Right lobe of liver (tissue), 6 donors: ENCODE data around the gene RAP1GAP2. TPM values are rescaled to one million over a fixed set of nuclear protein-coding genes. Genes with fewer than 3 reads are reported as not detected.
A peak's percentile ranks its signal among the peaks of the same experiment; 100 is the strongest.

Source experiments
- ATAC-seq, 4 donors: fragments of 200-7000 bp; cut with Tn5 transposase; one replicate each; pipeline ENCODE4 v1.9.1; 2020; ENCODE audit warnings: mild to moderate bottlenecking in 4 of 4, moderate library complexity in 4 of 4
- DNase-seq, 3 donors: peaks; one replicate each; pipeline ENCODE4 v3.0.0-alpha.2; 2020
- H3K27ac ChIP-seq, 3 donors: fragments of 200-600 bp; one replicate each; pipeline ENCODE4 v1.8.0; 2022
- H3K27me3 ChIP-seq, 2 donors: fragments of 200-600 bp; one replicate each; pipeline ENCODE4 v1.8.0; 2022
- H3K36me3 ChIP-seq, 4 donors: fragments of 200-600 bp; sonication (generic) in 1 of 4; one replicate each; pipeline versions ENCODE4 v1.5.1 to v1.8.0; 2017 to 2022; ENCODE audit warnings: control low read depth in 1 of 4
- H3K4me1 ChIP-seq, 4 donors: fragments of 200-600 bp; sonication (generic) in 1 of 4; one replicate each; pipeline versions ENCODE4 v1.5.1 to v1.8.0; 2017 to 2022; ENCODE audit warnings: control low read depth in 1 of 4
- H3K4me3 ChIP-seq, 3 donors: fragments of 200-600 bp; one replicate each; pipeline ENCODE4 v1.8.0; 2022
- H3K9me3 ChIP-seq, 4 donors: fragments of 200-600 bp; sonication (generic) in 1 of 4; one replicate each; pipeline versions ENCODE4 v1.5.1 to v1.8.0; 2017 to 2022; ENCODE audit warnings: control low read depth in 1 of 4
- POLR2A ChIP-seq: fragments of 450-650 bp; IDR thresholded peaks from one replicate; pipeline ENCODE4 v1.6.1; 2017; ENCODE audit warnings: antibody characterized with exemption, mild to moderate bottlenecking
- WGBS: methylation state at CpG from one replicate; pipeline ENCODE4 v1.1.6; 2018; ENCODE audit warnings: low coverage, low lambda C conversion rate; ENCODE audit not compliant: insufficient coverage; ENCODE audit errors: missing lambda C conversion rate; 5-methylcytosine and 5-hydroxymethylcytosine counted together
- intact Hi-C, 2 donors: fragments of 100-400 bp; cut with DNase I; formaldehyde crosslinking; loops; one replicate each; pipeline versions ENCODE4 v1.11.2 to v1.14.1; 2022
- total RNA-seq, 6 experiments: library from RNA; depleted of rRNA in 2 of 6; stranded (reverse); fragments of >200 nt in 2 of 6; fragmentation: NEBNext Ultra II Directional in 3 of 6; extraction: Animal tissue kit (Norgen Biotek cat#: 25700) in 3 of 6; gene quantifications; one replicate each; pipeline versions ENCODE4 v1.1.0 to v1.2.4, GENCODE V29; 2016 to 2023
- TF ChIP-seq, protein P1 (sequence below), 4 donors: fragments of 200-600 bp in 3 of 4; fragments of 450-650 bp in 1 of 4; IDR thresholded peaks; one replicate each; pipeline versions ENCODE4 v1.5.1 to v1.8.0; 2016 to 2022; ENCODE audit warnings: antibody characterized with exemption in 4 of 4, mild to moderate bottlenecking in 2 of 4
- donor health status: DM: no; HTN: yes; CAD: no.
- donor health status: DM: no; HTN: no; CAD: no.
- donor health status: DM: no; HTN: no; CAD: no.
- donor health status: DM: no; HTN: yes; CAD: no.
- donor health status: DM: no; HTN: yes; CAD: no.

Gene RAP1GAP2
- total RNA-seq, 6 experiments from 2014 or later = 1.0 to 3.8 (median 1.8) TPM

DNA sequence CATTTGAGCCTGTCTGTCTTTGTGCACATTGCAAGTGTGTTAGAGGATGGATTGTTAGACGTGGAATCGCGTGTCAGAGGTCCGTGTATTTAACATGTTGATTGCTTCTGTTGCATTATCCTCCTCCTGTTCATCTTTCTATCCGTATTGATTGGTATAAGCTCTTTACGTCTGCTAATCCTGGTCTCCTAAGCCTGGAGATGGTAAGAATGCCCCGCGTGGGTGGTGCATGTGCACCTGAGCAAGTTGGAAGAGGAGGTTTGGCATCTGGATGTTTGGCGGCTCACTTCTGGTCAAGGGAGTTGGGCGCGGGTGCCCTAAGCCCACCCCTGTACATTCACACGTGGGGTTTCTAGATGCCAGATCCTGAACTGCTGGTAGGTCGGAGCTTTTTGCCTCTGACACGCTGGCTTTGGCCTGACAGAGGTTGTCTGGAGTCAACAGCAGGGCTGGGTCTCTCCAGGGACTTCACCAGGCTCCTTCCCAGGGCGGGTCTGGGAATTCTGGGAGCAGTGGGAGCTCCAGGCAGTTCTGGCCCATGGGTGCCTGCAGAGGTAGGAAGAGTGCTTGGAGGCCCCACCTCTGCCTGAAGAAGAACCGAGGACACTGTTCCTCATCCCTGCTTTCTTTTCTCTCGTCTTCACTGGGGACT, 159.8 kb downstream of the RAP1GAP2 start:
- no peak for TF ChIP-seq POLR2A
- TF ChIP-seq, protein P1, sequence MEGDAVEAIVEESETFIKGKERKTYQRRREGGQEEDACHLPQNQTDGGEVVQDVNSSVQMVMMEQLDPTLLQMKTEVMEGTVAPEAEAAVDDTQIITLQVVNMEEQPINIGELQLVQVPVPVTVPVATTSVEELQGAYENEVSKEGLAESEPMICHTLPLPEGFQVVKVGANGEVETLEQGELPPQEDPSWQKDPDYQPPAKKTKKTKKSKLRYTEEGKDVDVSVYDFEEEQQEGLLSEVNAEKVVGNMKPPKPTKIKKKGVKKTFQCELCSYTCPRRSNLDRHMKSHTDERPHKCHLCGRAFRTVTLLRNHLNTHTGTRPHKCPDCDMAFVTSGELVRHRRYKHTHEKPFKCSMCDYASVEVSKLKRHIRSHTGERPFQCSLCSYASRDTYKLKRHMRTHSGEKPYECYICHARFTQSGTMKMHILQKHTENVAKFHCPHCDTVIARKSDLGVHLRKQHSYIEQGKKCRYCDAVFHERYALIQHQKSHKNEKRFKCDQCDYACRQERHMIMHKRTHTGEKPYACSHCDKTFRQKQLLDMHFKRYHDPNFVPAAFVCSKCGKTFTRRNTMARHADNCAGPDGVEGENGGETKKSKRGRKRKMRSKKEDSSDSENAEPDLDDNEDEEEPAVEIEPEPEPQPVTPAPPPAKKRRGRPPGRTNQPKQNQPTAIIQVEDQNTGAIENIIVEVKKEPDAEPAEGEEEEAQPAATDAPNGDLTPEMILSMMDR (IDR thresholded peaks at IDR 0.05) = no peak
- intact Hi-C loops = no loop called here
- no peak for ATAC-seq
- Histone ChIP-seq H3K9me3 (no peaks in the 10 kb centered on the region), H3K4me3 (no peak overlapping the region), H3K36me3 (no peaks in the 10 kb centered on the region), H3K27ac (no peak overlapping the region), H3K27me3 (no peaks in the 10 kb centered on the region), H3K4me1 (no peaks in the 10 kb centered on the region)
- DNase-seq = peak in 1 of 3 donors; percentile 37
- 70% methylated on average over 9 of the region's 17 CpGs for WGBS

DNA sequence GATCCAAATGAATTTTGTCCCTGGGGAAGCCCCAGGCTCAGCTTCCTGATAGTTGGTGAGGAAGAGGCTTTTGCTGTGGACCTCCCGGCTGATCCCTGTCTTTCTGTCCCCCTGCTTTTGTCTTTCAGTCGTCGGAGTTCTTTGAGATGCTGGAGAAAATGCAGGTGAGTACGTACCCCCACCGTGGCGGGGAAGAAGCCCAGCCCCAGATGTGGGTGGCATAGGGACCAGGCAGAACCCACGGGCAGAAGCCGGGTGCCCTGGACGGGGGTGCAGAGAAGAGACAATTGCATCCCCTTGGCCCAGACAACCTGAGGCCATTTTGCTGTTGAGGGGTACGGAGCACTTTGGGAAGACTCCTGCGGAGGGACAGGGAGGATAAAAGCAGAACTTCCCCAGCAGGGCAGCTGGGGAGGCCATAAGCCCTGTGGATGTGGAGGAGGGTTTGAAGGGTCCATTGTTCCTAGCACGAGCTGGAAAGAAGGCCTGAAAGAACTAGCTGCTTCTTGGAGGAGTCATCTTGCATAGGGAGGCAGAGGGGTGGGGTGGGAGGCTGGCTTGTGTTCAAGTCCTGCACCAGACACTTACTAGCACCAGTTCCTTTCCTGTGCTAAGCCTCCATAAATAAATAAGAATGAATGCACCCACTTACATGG, 161.5 kb downstream of the RAP1GAP2 start:
- no peak for TF ChIP-seq POLR2A
- TF ChIP-seq, protein P1 (IDR thresholded peaks at IDR 0.05) = no peak
- H3K4me1 ChIP-seq = no peaks in the 10 kb centered on the region
- no peaks in the 10 kb centered on the region for H3K27me3 ChIP-seq
- no peak overlapping the region for H3K4me3 ChIP-seq
- ATAC-seq (no peak), DNase-seq (peak in 1 of 3 donors; percentile 23)
- intact Hi-C loops = no loop called here
- H3K27ac ChIP-seq = no peak overlapping the region
- H3K9me3 ChIP-seq = no peaks in the 10 kb centered on the region
- H3K36me3 ChIP-seq = no peaks in the 10 kb centered on the region
- WGBS = 91% methylated on average over 7 of the region's 12 CpGs

DNA sequence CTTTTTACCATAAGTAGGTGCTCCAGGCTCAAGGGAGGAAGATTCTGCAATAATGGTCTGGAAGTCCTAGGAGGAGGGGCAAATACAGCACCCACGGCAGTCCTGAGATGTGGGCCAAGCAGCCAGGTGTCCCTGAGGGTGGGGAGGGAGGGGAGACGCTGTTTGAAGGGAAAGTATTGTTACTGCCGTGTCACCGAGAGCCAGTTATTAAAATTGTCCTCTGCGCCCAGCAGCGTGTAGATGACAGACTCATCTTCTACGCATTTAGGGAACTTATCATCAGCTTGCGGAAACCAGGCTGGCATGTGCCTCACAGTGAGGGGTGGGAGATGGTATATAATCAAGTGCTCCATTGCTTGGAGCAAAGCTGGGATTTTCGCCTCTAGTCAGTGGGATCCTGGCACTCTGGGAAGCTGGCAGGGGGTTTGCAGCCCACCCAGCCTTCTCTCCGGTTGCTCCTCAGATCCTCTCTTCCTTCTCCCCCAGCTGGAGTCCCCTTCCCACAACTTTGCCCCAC, 162.5 kb downstream of the RAP1GAP2 start:
- DNase-seq (peak in 1 of 3 donors; percentile 19), ATAC-seq (no peak)
- TF ChIP-seq, protein P1 (IDR thresholded peaks at IDR 0.05) = no peak
- no peak for TF ChIP-seq POLR2A
- intact Hi-C loops = no loop called here
- no peaks in the 10 kb centered on the region for H3K4me1 ChIP-seq
- no peak overlapping the region for H3K27ac ChIP-seq
- WGBS = 84% methylated on average over 7 of the region's 10 CpGs
- no peak overlapping the region for H3K4me3 ChIP-seq
- H3K9me3 ChIP-seq = no peaks in the 10 kb centered on the region
- H3K27me3 ChIP-seq = no peaks in the 10 kb centered on the region
- H3K36me3 ChIP-seq = no peaks in the 10 kb centered on the region

DNA sequence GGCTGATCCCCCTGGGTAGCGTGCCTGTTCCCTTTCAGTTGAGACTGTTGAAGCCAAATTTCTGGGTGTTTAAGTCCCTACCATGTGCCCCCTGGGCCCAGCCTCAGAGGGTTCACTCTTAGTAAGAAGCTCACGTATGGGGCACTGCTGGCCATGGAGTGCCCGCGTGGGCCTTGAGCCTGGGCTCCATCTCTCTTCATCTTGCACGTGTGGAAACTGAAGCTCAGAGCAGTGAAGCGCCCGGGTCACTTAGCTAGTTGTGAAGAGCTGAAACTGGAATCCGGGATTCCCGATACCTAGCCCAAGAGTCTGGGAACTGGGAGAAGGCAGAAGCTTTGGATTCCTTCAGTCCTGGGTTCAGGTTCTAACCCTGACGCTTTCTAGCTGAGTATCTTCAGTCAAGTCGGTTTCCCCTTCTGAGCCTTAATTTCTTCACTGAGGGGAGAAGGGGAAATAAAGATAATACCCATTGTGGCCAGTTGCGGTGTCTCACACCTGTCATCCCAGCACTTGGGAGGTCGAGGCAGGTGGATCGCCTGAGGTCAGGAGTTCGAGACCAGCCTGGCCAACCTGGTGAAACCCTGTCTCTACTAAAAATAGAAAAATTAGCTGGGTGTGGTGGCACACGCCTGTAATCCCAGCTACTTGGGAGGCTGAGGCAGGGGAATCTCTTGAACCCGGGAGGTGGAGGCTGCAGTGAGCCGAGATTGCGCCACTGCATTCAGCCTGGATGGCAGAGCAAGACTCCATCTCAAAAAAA, 163.3 kb downstream of the RAP1GAP2 start:
- H3K4me1 ChIP-seq = no peaks in the 10 kb centered on the region
- H3K9me3 ChIP-seq = no peaks in the 10 kb centered on the region
- DNase-seq (peak in 1 of 3 donors; percentile 8), ATAC-seq (no peak)
- no peak overlapping the region for H3K4me3 ChIP-seq
- 81% methylated on average over 7 of the region's 19 CpGs for WGBS
- H3K27me3 ChIP-seq = no peaks in the 10 kb centered on the region
- intact Hi-C loops = no loop called here
- no peak overlapping the region for H3K27ac ChIP-seq
- TF ChIP-seq, protein P1 (IDR thresholded peaks at IDR 0.05) = no peak
- TF ChIP-seq POLR2A = no peak
- H3K36me3 ChIP-seq = no peaks in the 10 kb centered on the region
